ENCODE measurements around the gene FHIT.

The FHIT gene

GRCh38 chr3:59856934-59857460 lies 1394.3 kb downstream of the FHIT start:
- no peak for TF ChIP-seq CTCF (IDR thresholded peaks at IDR 0.05; ENCODE audit: borderline replicate concordance, insufficient read depth, low read depth, low read length)
- no peak overlapping the region for H3K4me3 ChIP-seq (ENCODE audit: low read depth, low read length)

- H3K4me3 ChIP-seq (ENCODE audit: low read depth, low read length): no peak overlapping the region
- TF ChIP-seq CTCF (IDR thresholded peaks at IDR 0.05; ENCODE audit: borderline replicate concordance, insufficient read depth, low read depth, low read length): no peak
These were observed 1397.1 kb downstream of the FHIT start for GRCh38 chr3:59854061-59854709.

GRCh38 chr3:59850417-59850816 lies 1400.8 kb downstream of the FHIT start:
- no peak overlapping the region for H3K4me3 ChIP-seq (ENCODE audit: low read depth, low read length)
- TF ChIP-seq CTCF (IDR thresholded peaks at IDR 0.05; ENCODE audit: borderline replicate concordance, insufficient read depth, low read depth, low read length): no peak

- no peak overlapping the region for H3K4me3 ChIP-seq (ENCODE audit: low read depth, low read length)
- no peak for TF ChIP-seq CTCF (IDR thresholded peaks at IDR 0.05; ENCODE audit: borderline replicate concordance, insufficient read depth, low read depth, low read length)
These were observed 1405.9 kb downstream of the FHIT start for GRCh38 chr3:59845386-59845785.

GRCh38 chr3:59843821-59844220 lies 1407.4 kb downstream of the FHIT start:
- TF ChIP-seq CTCF (IDR thresholded peaks at IDR 0.05; ENCODE audit: borderline replicate concordance, insufficient read depth, low read depth, low read length): no peak
- no peak overlapping the region for H3K4me3 ChIP-seq (ENCODE audit: low read depth, low read length)

GRCh38 chr3:59839810-59840515 lies 1411.3 kb downstream of the FHIT start:
- H3K4me3 ChIP-seq (ENCODE audit: low read depth, low read length): no peak overlapping the region
- no peak for TF ChIP-seq CTCF (IDR thresholded peaks at IDR 0.05; ENCODE audit: borderline replicate concordance, insufficient read depth, low read depth, low read length)

GRCh38 chr3:59839283-59839682 lies 1412.0 kb downstream of the FHIT start:
- no peak overlapping the region for H3K4me3 ChIP-seq (ENCODE audit: low read depth, low read length)
- no peak for TF ChIP-seq CTCF (IDR thresholded peaks at IDR 0.05; ENCODE audit: borderline replicate concordance, insufficient read depth, low read depth, low read length)
